Daoy (cell line): ENCODE measurements around the gene ADGRL3. TPM values are rescaled to one million over a fixed set of nuclear protein-coding genes. Genes with fewer than 3 reads are reported as not detected.
A peak's percentile ranks its signal among the peaks of the same experiment; 100 is the strongest.

ENCODE experiments used
- DNase-seq: peaks from one replicate; pipeline ENCODE4 v3.0.0-alpha.2; 2015; ENCODE audit warnings: low read depth
- total RNA-seq: library from RNA; depleted of rRNA; stranded (reverse); fragments of >200 nt; shearing (Covaris generic); gene quantifications from 2 replicates; pipeline ENCODE4 v1.2.3, GENCODE V29; 2014

The ADGRL3 gene
- total RNA-seq, 1 experiment from 2014 or later, result 4.6 TPM

- no peak for DNase-seq
These were observed 792.2 kb downstream of the ADGRL3 start for GRCh38 chr4:61992351-61992750.

- peak; percentile 68 for DNase-seq
These were observed 793.9 kb downstream of the ADGRL3 start for GRCh38 chr4:61994036-61994435.

- DNase-seq, result no peak
These were observed 795.7 kb downstream of the ADGRL3 start for GRCh38 chr4:61995717-61996340.

- no peak for DNase-seq
These were observed 796.8 kb downstream of the ADGRL3 start for GRCh38 chr4:61996943-61997342.

- DNase-seq, result no peak
These were observed 797.7 kb downstream of the ADGRL3 start for GRCh38 chr4:61997831-61998230.

GRCh38 chr4:62003695-62004094 is 803.6 kb downstream of the ADGRL3 start:
- DNase-seq, result no peak

- no peak for DNase-seq
These were observed 804.8 kb downstream of the ADGRL3 start for GRCh38 chr4:62004881-62005280.

GRCh38 chr4:62006108-62006507 is 806.0 kb downstream of the ADGRL3 start:
- no peak for DNase-seq

- DNase-seq, result no peak
These were observed 815.1 kb downstream of the ADGRL3 start for GRCh38 chr4:62015043-62015739.

GRCh38 chr4:62018537-62018936 is 818.4 kb downstream of the ADGRL3 start:
- DNase-seq, result no peak

GRCh38 chr4:62023633-62024032 is 823.5 kb downstream of the ADGRL3 start:
- DNase-seq, result peak; percentile 7

- no peak for DNase-seq
These were observed 828.6 kb downstream of the ADGRL3 start for GRCh38 chr4:62028745-62029144.

- DNase-seq, result no peak
These were observed 830.8 kb downstream of the ADGRL3 start for GRCh38 chr4:62030958-62031357.

GRCh38 chr4:62037571-62037970 is 837.4 kb downstream of the ADGRL3 start:
- no peak for DNase-seq

GRCh38 chr4:62051332-62051731 is 851.2 kb downstream of the ADGRL3 start:
- no peak for DNase-seq

- DNase-seq, result no peak
These were observed 853.8 kb downstream of the ADGRL3 start for GRCh38 chr4:62053974-62054373.

- no peak for DNase-seq
These were observed 856.9 kb downstream of the ADGRL3 start for GRCh38 chr4:62057031-62057430.

- no peak for DNase-seq
These were observed 858.4 kb downstream of the ADGRL3 start for GRCh38 chr4:62058571-62058970.

- peak; percentile 2 for DNase-seq
These were observed 870.2 kb downstream of the ADGRL3 start for GRCh38 chr4:62070291-62070852.

GRCh38 chr4:62075089-62075488 is 875.0 kb downstream of the ADGRL3 start:
- no peak for DNase-seq

GRCh38 chr4:62075521-62075920 is 875.4 kb downstream of the ADGRL3 start:
- no peak for DNase-seq

- DNase-seq, result no peak
These were observed 877.3 kb downstream of the ADGRL3 start for GRCh38 chr4:62077406-62077805.

- no peak for DNase-seq
These were observed 880.3 kb downstream of the ADGRL3 start for GRCh38 chr4:62080431-62080830.
